ENCODE data around the gene RUNDC3A.
"Not testable (repeated sequence)": the region's sequence is repeated elsewhere in the genome, so short reads cannot be mapped to it uniquely, and the experiment has no call there.

The RUNDC3A gene

GRCh38 chr17:44318077-44318892, 9.9 kb downstream of the RUNDC3A start:
- DNase-seq (ENCODE audit: low read depth in 2 of 2), result no peak

GRCh38 chr17:44320066-44320465, 11.7 kb downstream of the RUNDC3A start:
- DNase-seq (ENCODE audit: low read depth in 2 of 2), result no peak

- DNase-seq (ENCODE audit: low read depth in 2 of 2), result no peak
These were observed 13.1 kb downstream of the RUNDC3A start for GRCh38 chr17:44321246-44322120.

GRCh38 chr17:44322236-44322895, 14.0 kb downstream of the RUNDC3A start:
- DNase-seq (ENCODE audit: low read depth in 2 of 2), result no peak

GRCh38 chr17:44323359-44324091, 15.1 kb downstream of the RUNDC3A start:
- DNase-seq (ENCODE audit: low read depth in 2 of 2), result no peak

- no peak for DNase-seq (ENCODE audit: low read depth in 2 of 2)
These were observed 15.7 kb downstream of the RUNDC3A start for GRCh38 chr17:44324092-44324570.

GRCh38 chr17:44324571-44325275, 16.3 kb downstream of the RUNDC3A start, which contains the start of gene SLC25A39:
TSS of gene SLC25A39 (minus strand) at chr17:44324823. CDS start at chr17:44323562, 1,261 bp downstream.
- peak; percentile 84 to 93 for DNase-seq (ENCODE audit: low read depth in 2 of 2)

GRCh38 chr17:44326861-44327444, 18.6 kb downstream of the RUNDC3A start:
- peak; percentile 92 to 95 for DNase-seq (ENCODE audit: low read depth in 2 of 2)

- DNase-seq (ENCODE audit: low read depth in 2 of 2), result no peak
These were observed 19.5 kb downstream of the RUNDC3A start for GRCh38 chr17:44327715-44328449.

GRCh38 chr17:44329516-44329915, 21.1 kb downstream of the RUNDC3A start:
- not testable (repeated sequence) for DNase-seq (ENCODE audit: low read depth in 2 of 2)

- DNase-seq (ENCODE audit: low read depth in 2 of 2), result not testable (repeated sequence)
These were observed 21.9 kb downstream of the RUNDC3A start for GRCh38 chr17:44330263-44330662.

GRCh38 chr17:44331249-44331760, 22.9 kb downstream of the RUNDC3A start:
- DNase-seq (ENCODE audit: low read depth in 2 of 2), result peak; percentile 30 to 53

GRCh38 chr17:44333371-44333770, 25.0 kb downstream of the RUNDC3A start:
- DNase-seq (ENCODE audit: low read depth in 2 of 2), result no peak

- no peak for DNase-seq (ENCODE audit: low read depth in 2 of 2)
These were observed 25.9 kb downstream of the RUNDC3A start for GRCh38 chr17:44334315-44334714.

GRCh38 chr17:44334727-44335126, 26.3 kb downstream of the RUNDC3A start:
- no peak for DNase-seq (ENCODE audit: low read depth in 2 of 2)

- DNase-seq (ENCODE audit: low read depth in 2 of 2), result no peak
These were observed 27.2 kb downstream of the RUNDC3A start for GRCh38 chr17:44335564-44335963.

- DNase-seq (ENCODE audit: low read depth in 2 of 2), result no peak
These were observed 27.6 kb downstream of the RUNDC3A start for GRCh38 chr17:44335968-44336367.

GRCh38 chr17:44338702-44339101, 30.3 kb downstream of the RUNDC3A start:
- DNase-seq (ENCODE audit: low read depth in 2 of 2), result no peak

GRCh38 chr17:44340553-44340952, 32.2 kb downstream of the RUNDC3A start:
- DNase-seq (ENCODE audit: low read depth in 2 of 2), result not testable (repeated sequence)
